Upper lobe of left lung (tissue), 4 donors: Measurements from ENCODE around the gene MYBPHL.

Experiments used
- EP300 ChIP-seq, 4 donors: sonication (generic); formaldehyde crosslinking; IDR thresholded peaks; one replicate each; pipeline ENCODE4 v1.5.1; 2017; ENCODE audit warnings: antibody characterized with exemption in 4 of 4, control low read depth in 2 of 4
- POLR2A ChIP-seq, 4 donors: fragments of 450-650 bp; IDR thresholded peaks; one replicate each; pipeline ENCODE4 v1.5.1; 2016 to 2017; ENCODE audit warnings: antibody characterized with exemption in 4 of 4, mild to moderate bottlenecking in 2 of 4
- POLR2AphosphoS5 ChIP-seq, 2 donors: sonication (generic); formaldehyde crosslinking; IDR thresholded peaks; one replicate each; pipeline ENCODE4 v1.5.1; 2017; ENCODE audit warnings: antibody characterized with exemption in 2 of 2
- TF ChIP-seq, protein P1 (sequence below), 6 experiments: fragments of 450-650 bp in 4 of 6; fragments of 200-600 bp in 2 of 6; sonication (generic) in 2 of 6; IDR thresholded peaks; one replicate each; pipeline ENCODE4 v1.5.1; 2016 to 2019; ENCODE audit warnings: antibody characterized with exemption in 6 of 6

DNA sequence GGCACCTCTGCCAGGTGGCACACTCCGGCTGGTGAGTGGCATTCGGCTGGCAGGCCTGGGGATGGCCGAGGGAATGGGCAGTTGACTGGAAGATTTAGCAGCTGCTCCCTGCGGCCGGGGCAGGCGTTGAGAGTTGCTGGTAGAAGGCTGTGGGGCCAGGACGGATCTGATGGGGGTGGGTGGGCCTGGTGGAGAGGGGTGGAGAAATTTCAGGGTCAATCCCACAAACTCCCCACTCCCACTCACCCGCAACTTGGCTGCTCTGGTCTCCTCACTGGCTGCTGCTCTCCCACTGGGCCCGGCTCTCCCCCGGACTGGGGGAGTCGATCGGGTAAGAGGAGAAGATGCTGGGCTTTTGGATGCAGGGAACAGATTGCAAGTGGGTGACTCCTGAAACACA lies 25.9 kb downstream of the MYBPHL start:
- TF ChIP-seq, protein P1, sequence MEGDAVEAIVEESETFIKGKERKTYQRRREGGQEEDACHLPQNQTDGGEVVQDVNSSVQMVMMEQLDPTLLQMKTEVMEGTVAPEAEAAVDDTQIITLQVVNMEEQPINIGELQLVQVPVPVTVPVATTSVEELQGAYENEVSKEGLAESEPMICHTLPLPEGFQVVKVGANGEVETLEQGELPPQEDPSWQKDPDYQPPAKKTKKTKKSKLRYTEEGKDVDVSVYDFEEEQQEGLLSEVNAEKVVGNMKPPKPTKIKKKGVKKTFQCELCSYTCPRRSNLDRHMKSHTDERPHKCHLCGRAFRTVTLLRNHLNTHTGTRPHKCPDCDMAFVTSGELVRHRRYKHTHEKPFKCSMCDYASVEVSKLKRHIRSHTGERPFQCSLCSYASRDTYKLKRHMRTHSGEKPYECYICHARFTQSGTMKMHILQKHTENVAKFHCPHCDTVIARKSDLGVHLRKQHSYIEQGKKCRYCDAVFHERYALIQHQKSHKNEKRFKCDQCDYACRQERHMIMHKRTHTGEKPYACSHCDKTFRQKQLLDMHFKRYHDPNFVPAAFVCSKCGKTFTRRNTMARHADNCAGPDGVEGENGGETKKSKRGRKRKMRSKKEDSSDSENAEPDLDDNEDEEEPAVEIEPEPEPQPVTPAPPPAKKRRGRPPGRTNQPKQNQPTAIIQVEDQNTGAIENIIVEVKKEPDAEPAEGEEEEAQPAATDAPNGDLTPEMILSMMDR (IDR thresholded peaks at IDR 0.05): no peak
- no peak for TF ChIP-seq POLR2A (IDR thresholded peaks at IDR 0.05)
- no peak for TF ChIP-seq EP300 (IDR thresholded peaks at IDR 0.05)
- TF ChIP-seq POLR2AphosphoS5 (IDR thresholded peaks at IDR 0.05): no peak
